HFF-Myc (cell line): ENCODE data around the gene ZNF385D.

Experiments
- DNase-seq: peaks from one replicate; pipeline ENCODE4 v3.0.0-alpha.2; 2011; ENCODE audit warnings: low read depth; ENCODE audit errors: extremely low read depth
- H3K4me3 ChIP-seq: replicated peaks from 2 replicates; pipeline ENCODE4 v1.5.1; 2011; ENCODE audit warnings: low read depth, mild to moderate bottlenecking, control low read depth, low read length
- TF ChIP-seq, protein P1 (sequence below): IDR thresholded peaks from 2 replicates; pipeline ENCODE4 v1.5.1; 2012; ENCODE audit warnings: mild to moderate bottlenecking, low read depth, low read length, control low read depth; ENCODE audit errors: missing control alignments

The ZNF385D gene, protein sequence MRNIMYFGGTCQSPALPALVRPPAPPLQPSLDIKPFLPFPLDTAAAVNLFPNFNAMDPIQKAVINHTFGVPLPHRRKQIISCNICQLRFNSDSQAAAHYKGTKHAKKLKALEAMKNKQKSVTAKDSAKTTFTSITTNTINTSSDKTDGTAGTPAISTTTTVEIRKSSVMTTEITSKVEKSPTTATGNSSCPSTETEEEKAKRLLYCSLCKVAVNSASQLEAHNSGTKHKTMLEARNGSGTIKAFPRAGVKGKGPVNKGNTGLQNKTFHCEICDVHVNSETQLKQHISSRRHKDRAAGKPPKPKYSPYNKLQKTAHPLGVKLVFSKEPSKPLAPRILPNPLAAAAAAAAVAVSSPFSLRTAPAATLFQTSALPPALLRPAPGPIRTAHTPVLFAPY

DNA sequence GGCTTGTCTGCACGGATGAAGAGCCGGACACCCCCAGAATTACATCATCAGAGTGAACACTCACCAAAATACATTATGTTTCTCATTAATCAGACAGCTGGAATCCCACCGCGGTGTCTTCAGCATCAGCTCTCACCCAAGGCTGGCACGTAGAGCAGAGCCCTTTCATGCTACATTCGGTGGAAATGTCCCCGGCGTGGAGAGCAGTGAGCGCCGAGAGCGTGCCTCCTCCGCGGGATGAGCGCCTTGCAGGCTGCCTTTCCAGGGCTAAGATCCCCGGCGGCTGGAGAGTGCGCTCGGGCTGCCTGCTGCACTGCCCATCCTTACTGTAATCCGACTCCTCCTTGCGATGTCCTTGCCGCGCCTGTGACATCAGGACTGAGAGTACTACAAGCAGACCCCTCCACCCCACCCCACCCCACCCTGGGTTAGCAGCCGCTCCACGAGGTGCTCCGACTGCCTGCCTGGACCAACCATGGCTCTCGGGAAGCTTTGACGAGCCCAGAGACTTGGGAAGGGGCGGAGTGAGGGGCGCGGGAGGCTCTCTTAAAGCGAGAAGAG is at the start of gene ZNF385D:
Gene ZNF385D, minus strand, starts transcription at position 380 of the 561 bp plus-strand sequence. Its CDS starts 294 bp downstream, at position 86.
- peak within 1 kb of the TSS; percentile 35 for H3K4me3 ChIP-seq
- peak; percentile 7 for DNase-seq
- TF ChIP-seq, protein P1, sequence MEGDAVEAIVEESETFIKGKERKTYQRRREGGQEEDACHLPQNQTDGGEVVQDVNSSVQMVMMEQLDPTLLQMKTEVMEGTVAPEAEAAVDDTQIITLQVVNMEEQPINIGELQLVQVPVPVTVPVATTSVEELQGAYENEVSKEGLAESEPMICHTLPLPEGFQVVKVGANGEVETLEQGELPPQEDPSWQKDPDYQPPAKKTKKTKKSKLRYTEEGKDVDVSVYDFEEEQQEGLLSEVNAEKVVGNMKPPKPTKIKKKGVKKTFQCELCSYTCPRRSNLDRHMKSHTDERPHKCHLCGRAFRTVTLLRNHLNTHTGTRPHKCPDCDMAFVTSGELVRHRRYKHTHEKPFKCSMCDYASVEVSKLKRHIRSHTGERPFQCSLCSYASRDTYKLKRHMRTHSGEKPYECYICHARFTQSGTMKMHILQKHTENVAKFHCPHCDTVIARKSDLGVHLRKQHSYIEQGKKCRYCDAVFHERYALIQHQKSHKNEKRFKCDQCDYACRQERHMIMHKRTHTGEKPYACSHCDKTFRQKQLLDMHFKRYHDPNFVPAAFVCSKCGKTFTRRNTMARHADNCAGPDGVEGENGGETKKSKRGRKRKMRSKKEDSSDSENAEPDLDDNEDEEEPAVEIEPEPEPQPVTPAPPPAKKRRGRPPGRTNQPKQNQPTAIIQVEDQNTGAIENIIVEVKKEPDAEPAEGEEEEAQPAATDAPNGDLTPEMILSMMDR, result no peak

DNA sequence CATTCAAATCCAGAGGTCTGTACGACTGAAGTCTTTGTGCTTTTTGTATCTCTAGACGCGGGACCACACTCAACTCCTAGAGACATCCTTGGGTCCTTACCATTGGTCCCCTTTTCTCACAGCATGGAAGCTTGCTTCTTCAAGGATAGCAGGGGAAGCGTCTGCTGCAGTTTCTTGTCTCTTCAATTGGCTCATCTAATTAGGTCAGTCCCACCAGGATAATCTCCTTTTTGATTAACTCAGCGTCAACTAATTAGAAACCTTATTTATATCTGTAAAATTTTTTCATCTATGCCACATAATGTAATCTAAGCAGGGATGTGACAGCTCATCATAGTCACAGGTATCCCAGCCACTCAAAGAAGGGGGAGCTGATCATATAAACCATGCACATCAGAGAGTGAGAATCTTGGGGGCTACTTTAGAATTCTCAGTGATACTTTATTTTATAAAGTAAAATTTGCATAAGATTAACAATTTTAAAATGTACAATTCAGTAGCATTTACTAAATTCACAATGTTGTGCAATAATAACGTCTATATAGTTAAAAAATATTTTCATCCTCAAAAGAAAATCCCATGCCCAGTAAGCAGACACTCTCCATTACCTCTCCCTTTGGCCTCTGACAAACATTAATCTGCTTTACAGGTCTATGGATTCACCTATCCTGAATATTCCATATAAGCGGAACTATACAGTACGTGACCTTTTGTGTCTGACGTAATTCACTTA is 47.5 kb upstream of the ZNF385D start:
- no peak overlapping the region for H3K4me3 ChIP-seq
- TF ChIP-seq, protein P1, result no peak
- DNase-seq, result no peak

DNA sequence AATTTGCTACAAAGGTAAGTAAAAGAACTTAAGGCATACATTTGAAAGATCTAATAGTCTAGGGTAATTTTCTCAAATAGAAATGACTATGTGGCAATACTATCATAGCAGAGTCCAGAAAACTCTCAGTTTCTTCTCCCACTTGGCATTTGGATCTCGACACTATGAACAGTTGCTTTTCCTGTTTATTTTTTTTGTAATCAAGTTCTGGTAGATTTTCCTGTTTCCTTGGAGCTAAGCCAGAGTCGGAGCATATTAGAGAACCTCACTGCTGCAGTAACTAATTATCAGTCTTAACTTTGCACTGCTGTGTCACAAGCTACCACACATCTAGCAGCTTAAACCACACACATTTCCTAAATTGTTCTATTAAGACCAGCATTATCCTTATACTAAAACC is 44.9 kb upstream of the ZNF385D start:
- no peak overlapping the region for H3K4me3 ChIP-seq
- DNase-seq, result no peak
- TF ChIP-seq, protein P1, result no peak

DNA sequence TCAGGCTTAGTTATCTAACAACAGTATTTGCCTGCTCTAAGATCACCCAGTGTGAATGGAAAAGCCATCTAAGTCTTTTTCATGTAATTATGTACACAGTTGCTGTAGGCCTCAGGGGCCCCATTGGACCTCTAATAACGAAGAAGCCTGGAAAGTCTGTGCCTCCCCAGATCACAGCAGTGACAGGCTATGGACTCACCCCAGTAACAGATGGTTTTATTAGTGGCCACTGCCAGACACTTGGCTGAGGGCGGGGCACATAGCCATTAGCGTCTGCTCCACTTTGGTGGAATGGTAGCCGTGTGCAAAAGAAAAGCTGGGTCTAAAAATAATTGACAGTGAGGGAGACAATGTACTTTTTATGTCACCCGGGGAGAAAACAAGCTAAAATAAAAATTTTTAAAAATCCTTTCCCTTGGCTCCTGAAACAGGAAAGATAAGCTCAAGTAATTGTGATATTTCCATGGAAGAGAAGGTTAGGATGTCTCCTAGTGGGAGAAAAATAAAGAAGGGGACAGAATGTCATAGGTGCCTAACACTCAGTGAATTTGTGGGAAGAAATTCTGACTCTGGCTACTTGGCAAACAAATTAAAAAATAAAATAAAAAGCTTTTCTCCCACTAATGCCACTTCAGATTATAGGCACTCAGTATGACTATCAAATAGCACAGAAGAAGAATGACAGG is 44.3 kb upstream of the ZNF385D start:
- DNase-seq, result no peak
- H3K4me3 ChIP-seq, result no peak overlapping the region
- TF ChIP-seq, protein P1, result no peak

DNA sequence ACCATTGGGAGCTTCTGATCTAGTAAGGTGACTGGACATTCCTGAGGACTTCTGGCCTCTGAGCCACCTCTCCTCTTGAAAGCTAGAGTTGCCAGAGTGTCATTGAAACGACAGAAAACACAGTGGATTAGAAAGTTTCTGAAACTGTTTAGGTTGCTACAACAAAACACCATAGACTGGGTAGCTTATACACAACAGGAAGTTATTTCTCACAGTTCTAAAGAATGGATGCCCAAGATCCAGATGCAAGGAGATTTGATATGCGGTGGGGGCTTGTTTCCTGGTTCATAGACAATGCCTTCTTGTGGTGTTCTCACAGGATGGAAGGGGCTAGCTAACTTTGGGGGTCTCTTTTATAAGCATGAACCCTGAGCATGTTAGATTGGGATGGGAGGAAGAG is 43.3 kb upstream of the ZNF385D start:
- TF ChIP-seq, protein P1, result no peak
- no peak overlapping the region for H3K4me3 ChIP-seq
- no peak for DNase-seq

DNA sequence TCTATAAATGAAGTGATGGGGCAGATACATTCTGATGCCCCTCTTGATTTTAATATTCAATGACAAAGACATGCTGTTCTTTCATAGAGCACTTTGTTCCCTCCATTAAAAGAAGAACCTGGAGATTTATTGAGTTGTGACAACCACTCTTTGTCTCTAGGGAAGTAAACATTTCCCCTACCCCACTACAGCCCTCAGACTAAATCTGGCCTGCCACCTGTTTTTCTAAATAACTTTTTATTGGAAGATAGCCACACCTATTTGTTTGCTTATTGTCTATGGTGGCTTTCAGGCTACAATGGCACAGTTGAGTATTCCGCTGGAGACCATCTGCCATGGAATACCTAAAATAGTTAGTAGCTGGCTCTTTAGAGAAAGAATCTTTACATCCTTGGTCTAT is 41.2 kb upstream of the ZNF385D start:
- no peak overlapping the region for H3K4me3 ChIP-seq
- TF ChIP-seq, protein P1, result no peak
- no peak for DNase-seq
